Stimulated activated naive B cell treated with anti-CD40 and anti-IgM and Interleukin-4, amounts not matched to agents 10 μg/mL and 1 μg/mL and 100 μg/mL, for 72 hours (primary cell): ENCODE measurements around the gene COL2A1.
A peak's percentile ranks its signal among the peaks of the same experiment; 100 is the strongest.

Source experiments
- ATAC-seq, 2 donors: fragments of 150-1000 bp; cut with Tn5 transposase; replicated peaks; 2 replicates each; pipeline ENCODE4 v1.10.0; 2021; ENCODE audit warnings: moderate library complexity in 1 of 2
- DNase-seq: peaks from one replicate; pipeline ENCODE4 v3.0.0; 2021
- H3K27ac Mint-ChIP-seq: one replicate; pipeline ENCODE4 v1.8.0; 2022; ENCODE audit warnings: mild to moderate bottlenecking, mixed read lengths
- H3K27me3 Mint-ChIP-seq, 2 donors: one replicate each; pipeline ENCODE4 v1.8.0; 2022; ENCODE audit warnings: mixed read lengths in 2 of 2
- H3K36me3 Mint-ChIP-seq, 2 donors: one replicate each; pipeline ENCODE4 v1.8.0; 2022; ENCODE audit warnings: mixed read lengths in 2 of 2, mild to moderate bottlenecking in 1 of 2
- H3K4me1 Mint-ChIP-seq, 2 donors: one replicate each; pipeline ENCODE4 v1.8.0; 2022; ENCODE audit warnings: mixed read lengths in 2 of 2, mild to moderate bottlenecking in 1 of 2
- H3K4me3 Mint-ChIP-seq, 2 donors: one replicate each; pipeline ENCODE4 v1.8.0; 2022; ENCODE audit warnings: mild to moderate bottlenecking in 2 of 2, mixed read lengths in 2 of 2, moderate library complexity in 1 of 2
- H3K9me3 Mint-ChIP-seq, 2 donors: one replicate each; pipeline ENCODE4 v1.8.0; 2022; ENCODE audit warnings: mixed read lengths in 2 of 2, mild to moderate bottlenecking in 1 of 2

COL2A1 gene

GRCh38 chr12:48012070-48012469 is 7.8 kb upstream of the COL2A1 start:
- Mint-ChIP-seq H3K9me3 (no peaks in the 10 kb centered on the region), H3K4me1 (peaks cover 0 to 2% of the 10 kb centered on the region in 2 donors), H3K27me3 (peaks cover 49 to 68% of the 10 kb centered on the region in 2 donors), H3K4me3 (no peak overlapping the region), H3K27ac (no peak overlapping the region), H3K36me3 (no peaks in the 10 kb centered on the region)
- ATAC-seq (no peak), DNase-seq (no peak)

- Mint-ChIP-seq H3K4me1 (peaks cover 2% of the 10 kb centered on the region in 2 donors), H3K36me3 (no peaks in the 10 kb centered on the region), H3K4me3 (no peak overlapping the region), H3K9me3 (no peaks in the 10 kb centered on the region), H3K27me3 (peaks cover 63 to 75% of the 10 kb centered on the region in 2 donors), H3K27ac (no peak overlapping the region)
- ATAC-seq (no peak), DNase-seq (no peak)
Measured at GRCh38 chr12:48010366-48010970, 6.2 kb upstream of the COL2A1 start.

GRCh38 chr12:48009471-48009870 is 5.2 kb upstream of the COL2A1 start:
- peaks cover 4 to 10% of the 10 kb centered on the region in 2 donors for H3K4me1 Mint-ChIP-seq
- ATAC-seq, result no peak
- no peaks in the 10 kb centered on the region for H3K36me3 Mint-ChIP-seq
- H3K9me3 Mint-ChIP-seq, result no peaks in the 10 kb centered on the region
- H3K27ac Mint-ChIP-seq, result no peak overlapping the region
- DNase-seq, result no peak
- H3K4me3 Mint-ChIP-seq, result no peak overlapping the region
- peaks cover 65 to 85% of the 10 kb centered on the region in 2 donors for H3K27me3 Mint-ChIP-seq

GRCh38 chr12:48008950-48009349 is 4.7 kb upstream of the COL2A1 start:
- Mint-ChIP-seq H3K9me3 (no peaks in the 10 kb centered on the region), H3K27ac (no peak overlapping the region), H3K4me1 (peaks cover 5 to 12% of the 10 kb centered on the region in 2 donors), H3K4me3 (no peak overlapping the region), H3K27me3 (peaks cover 67 to 86% of the 10 kb centered on the region in 2 donors), H3K36me3 (no peaks in the 10 kb centered on the region)
- DNase-seq, result no peak
- ATAC-seq, result no peak

GRCh38 chr12:48008349-48008748 is 4.1 kb upstream of the COL2A1 start:
- no peak overlapping the region for H3K4me3 Mint-ChIP-seq
- DNase-seq, result no peak

GRCh38 chr12:48007206-48007605 is 2.9 kb upstream of the COL2A1 start:
- Mint-ChIP-seq H3K4me1 (peaks cover 17 to 30% of the 10 kb centered on the region in 2 donors), H3K9me3 (no peaks in the 10 kb centered on the region), H3K27me3 (peaks cover 81 to 96% of the 10 kb centered on the region in 2 donors), H3K4me3 (no peak overlapping the region), H3K36me3 (no peaks in the 10 kb centered on the region), H3K27ac (no peak overlapping the region)
- ATAC-seq (no peak), DNase-seq (no peak)

More at GRCh38 chr12:48008349-48008748, 4.1 kb upstream of the COL2A1 start:
- peaks cover 73 to 86% of the 10 kb centered on the region in 2 donors for H3K27me3 Mint-ChIP-seq
- H3K4me1 Mint-ChIP-seq, result peaks cover 10 to 18% of the 10 kb centered on the region in 2 donors
- no peaks in the 10 kb centered on the region for H3K9me3 Mint-ChIP-seq
- no peaks in the 10 kb centered on the region for H3K36me3 Mint-ChIP-seq
- H3K27ac Mint-ChIP-seq, result no peak overlapping the region
- ATAC-seq, result no peak

- Mint-ChIP-seq H3K4me3 (no peak overlapping the region), H3K27ac (no peak overlapping the region), H3K27me3 (peaks cover 82 to 96% of the 10 kb centered on the region in 2 donors), H3K4me1 (peaks cover 25 to 44% of the 10 kb centered on the region in 2 donors), H3K36me3 (no peaks in the 10 kb centered on the region), H3K9me3 (no peaks in the 10 kb centered on the region)
- ATAC-seq (no peak), DNase-seq (no peak)
Measured at GRCh38 chr12:48005750-48006021, 1.4 kb upstream of the COL2A1 start.

- no peak overlapping the region for H3K27ac Mint-ChIP-seq
- peaks cover 84 to 96% of the 10 kb centered on the region in 2 donors for H3K27me3 Mint-ChIP-seq
- H3K4me3 Mint-ChIP-seq, result peak overlapping the region in 1 of 2 donors; percentile 40
Measured at GRCh38 chr12:48005001-48005749, 899 bp upstream of the COL2A1 start.

GRCh38 chr12:48003226-48004052 is 837 bp downstream of the COL2A1 start:
- ATAC-seq, result peak; percentile 29 to 36

More at GRCh38 chr12:48005001-48005749, 899 bp upstream of the COL2A1 start:
- Mint-ChIP-seq H3K4me1 (peaks cover 25 to 44% of the 10 kb centered on the region in 2 donors), H3K36me3 (no peaks in the 10 kb centered on the region), H3K9me3 (no peaks in the 10 kb centered on the region)
- DNase-seq (no peak), ATAC-seq (no peak)

GRCh38 chr12:48002773-48003218 is 1.5 kb downstream of the COL2A1 start:
- H3K9me3 Mint-ChIP-seq, result no peaks in the 10 kb centered on the region
- H3K27ac Mint-ChIP-seq, result no peak overlapping the region
- no peak for DNase-seq
- ATAC-seq, result no peak
- peaks cover 82 to 98% of the 10 kb centered on the region in 2 donors for H3K27me3 Mint-ChIP-seq
- H3K36me3 Mint-ChIP-seq, result no peaks in the 10 kb centered on the region
- peaks cover 23 to 44% of the 10 kb centered on the region in 2 donors for H3K4me1 Mint-ChIP-seq
- H3K4me3 Mint-ChIP-seq, result peak overlapping the region; percentile 41 to 78

More at GRCh38 chr12:48003226-48004052, 837 bp downstream of the COL2A1 start:
- no peaks in the 10 kb centered on the region for H3K9me3 Mint-ChIP-seq
- no peak for DNase-seq
- H3K4me1 Mint-ChIP-seq, result peaks cover 23 to 44% of the 10 kb centered on the region in 2 donors
- H3K27ac Mint-ChIP-seq, result peak overlapping the region; percentile 28
- no peaks in the 10 kb centered on the region for H3K36me3 Mint-ChIP-seq
- peak overlapping the region; percentile 73 to 78 for H3K4me3 Mint-ChIP-seq
- peaks cover 84 to 96% of the 10 kb centered on the region in 2 donors for H3K27me3 Mint-ChIP-seq

GRCh38 chr12:48002414-48002730 is 1.9 kb downstream of the COL2A1 start:
- no peaks in the 10 kb centered on the region for H3K36me3 Mint-ChIP-seq
- H3K27ac Mint-ChIP-seq, result no peak overlapping the region
- no peaks in the 10 kb centered on the region for H3K9me3 Mint-ChIP-seq
- H3K4me3 Mint-ChIP-seq, result peak overlapping the region; percentile 72 to 77
- no peak for DNase-seq
- peaks cover 23 to 44% of the 10 kb centered on the region in 2 donors for H3K4me1 Mint-ChIP-seq
- H3K27me3 Mint-ChIP-seq, result peaks cover 79 to 96% of the 10 kb centered on the region in 2 donors
- ATAC-seq, result no peak

- peaks cover 23 to 44% of the 10 kb centered on the region in 2 donors for H3K4me1 Mint-ChIP-seq
- peaks cover 78 to 90% of the 10 kb centered on the region in 2 donors for H3K27me3 Mint-ChIP-seq
- H3K9me3 Mint-ChIP-seq, result no peaks in the 10 kb centered on the region
- DNase-seq, result no peak
- ATAC-seq, result peak; percentile 10 to 22
- H3K36me3 Mint-ChIP-seq, result no peaks in the 10 kb centered on the region
- peak overlapping the region; percentile 74 for H3K27ac Mint-ChIP-seq
- peak overlapping the region; percentile 72 to 77 for H3K4me3 Mint-ChIP-seq
Measured at GRCh38 chr12:48001505-48002413, 2.5 kb downstream of the COL2A1 start.

GRCh38 chr12:48000878-48001504 is 3.3 kb downstream of the COL2A1 start:
- DNase-seq, result no peak
- peaks cover 72 to 82% of the 10 kb centered on the region in 2 donors for H3K27me3 Mint-ChIP-seq
- peaks cover 23 to 44% of the 10 kb centered on the region in 2 donors for H3K4me1 Mint-ChIP-seq
- peak overlapping the region; percentile 72 to 77 for H3K4me3 Mint-ChIP-seq
- no peaks in the 10 kb centered on the region for H3K9me3 Mint-ChIP-seq
- no peak for ATAC-seq
- no peaks in the 10 kb centered on the region for H3K36me3 Mint-ChIP-seq
- peak overlapping the region; percentile 74 for H3K27ac Mint-ChIP-seq
